Tibial nerve (tissue), 4 donors: ENCODE measurements around the gene EPHA3.

Experiments
- CTCF ChIP-seq, 5 experiments: fragments of 200-600 bp in 3 of 5; fragments of 450-650 bp in 2 of 5; sonication (generic) in 3 of 5; IDR thresholded peaks; one replicate each; pipeline ENCODE4 v1.5.1; 2016 to 2019; ENCODE audit warnings: antibody characterized with exemption in 5 of 5, mild to moderate bottlenecking in 3 of 5, moderate library complexity in 2 of 5
- EP300 ChIP-seq, 2 donors: sonication (generic); formaldehyde crosslinking; IDR thresholded peaks; one replicate each; pipeline ENCODE4 v1.6.1; 2017; ENCODE audit warnings: antibody characterized with exemption in 2 of 2, mild to moderate bottlenecking in 1 of 2

DNA sequence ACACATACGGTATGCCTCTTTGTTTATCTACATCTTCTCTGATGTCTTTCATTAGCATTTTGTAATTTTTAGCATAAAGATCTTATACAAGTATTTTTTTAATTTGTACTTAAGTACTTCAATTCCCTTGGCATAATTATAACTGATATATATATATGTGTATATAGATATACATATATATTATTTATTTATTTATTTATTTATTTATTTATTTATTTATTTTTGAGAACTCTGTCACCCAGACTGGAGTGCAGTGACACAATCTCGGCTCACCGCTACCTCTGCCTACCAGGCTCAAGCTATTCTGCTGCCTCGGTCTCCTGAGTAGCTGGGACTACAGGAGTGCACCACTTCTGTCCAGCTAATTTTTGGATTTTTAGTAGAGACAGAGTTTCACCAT is 382.7 kb downstream of the EPHA3 start:
- TF ChIP-seq EP300 (IDR thresholded peaks at IDR 0.05) (no peak), CTCF (IDR thresholded peaks at IDR 0.05) (no peak)
